ACC112 (cell line): ENCODE results near the gene OOSP1.
A peak's percentile ranks its signal among the peaks of the same experiment; 100 is the strongest.
"Not testable (repeated sequence)": the region's sequence is repeated elsewhere in the genome, so short reads cannot be mapped to it uniquely, and the experiment has no call there.

Experiments
- H2AFZ ChIP-seq: fragments of 200-600 bp; sonication (generic); one replicate; pipeline ENCODE4 v1.6.0; 2017; ENCODE audit warnings: antibody characterized with exemption, low read length; ENCODE audit not compliant: unreplicated experiment
- H3K27ac ChIP-seq: fragments of 200-600 bp; sonication (generic); 2 replicates; pipeline ENCODE4 v1.5.1; 2014; ENCODE audit warnings: low read depth, mild to moderate bottlenecking, antibody characterized with exemption, low read length, moderate library complexity
- H3K27me3 ChIP-seq: fragments of 200-600 bp; sonication (generic); 2 replicates; pipeline ENCODE4 v1.6.1; 2014; ENCODE audit warnings: mild to moderate bottlenecking, antibody characterized with exemption, low read length, moderate library complexity, mixed read lengths; ENCODE audit not compliant: insufficient read depth
- H3K36me3 ChIP-seq: fragments of 200-600 bp; sonication (generic); 2 replicates; pipeline ENCODE4 v1.6.1; 2016; ENCODE audit warnings: mild to moderate bottlenecking, antibody characterized with exemption, low read length, moderate library complexity, mixed read lengths; ENCODE audit not compliant: insufficient read depth
- H3K4me1 ChIP-seq: fragments of 200-600 bp; sonication (generic); one replicate; pipeline ENCODE4 v1.6.1; 2016; ENCODE audit warnings: low read length, mixed read lengths; ENCODE audit not compliant: insufficient read depth, unreplicated experiment, control insufficient read depth
- H3K4me3 ChIP-seq: fragments of 200-600 bp; sonication (generic); 2 replicates; pipeline ENCODE4 v1.5.1; 2014; ENCODE audit warnings: mild to moderate bottlenecking, low read depth, low read length
- H3K79me2 ChIP-seq: fragments of 200-600 bp; sonication (generic); one replicate; pipeline ENCODE4 v1.6.0; 2016; ENCODE audit warnings: low read length; ENCODE audit not compliant: control insufficient read depth, unreplicated experiment, insufficient read depth

Gene OOSP1

DNA sequence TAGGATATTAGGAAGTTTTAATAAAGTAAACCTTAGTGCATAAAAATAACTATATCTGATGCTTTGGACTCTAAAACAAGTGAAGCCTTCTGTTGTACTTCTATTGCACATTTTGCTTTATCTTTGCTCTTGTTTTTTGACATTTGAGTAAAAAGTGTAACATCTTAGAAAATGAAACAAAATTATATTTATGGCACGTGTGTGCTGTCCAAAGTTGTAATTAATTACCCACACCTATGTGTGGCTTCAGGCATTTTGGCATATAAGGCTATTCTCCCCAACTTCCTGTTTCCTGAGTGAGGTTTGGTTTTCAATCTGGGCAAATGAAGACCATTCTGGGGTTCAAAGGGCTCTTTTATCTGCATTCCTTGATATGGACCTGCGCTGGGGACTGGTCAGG lies at the start of gene OOSP1:
Gene OOSP1 (plus strand): TSS at position 301 of the 400 bp plus-strand sequence. CDS start 23 bp downstream, at position 324.
- H3K4me1 ChIP-seq, result no peaks in the 10 kb centered on the region
- no peak within 1 kb of the TSS for H3K27ac ChIP-seq
- H2AFZ ChIP-seq, result no peak within 1 kb of the TSS

GRCh38 chr11:59891781-59892181 lies 46.5 kb upstream of the OOSP1 start:
- Histone ChIP-seq H2AFZ (no peak overlapping the region), H3K4me3 (no peak overlapping the region)

More for the DNA sequence above, at the start of gene OOSP1:
- Histone ChIP-seq H3K79me2 (no peaks in the 10 kb centered on the region), H3K36me3 (no peaks in the 10 kb centered on the region), H3K27me3 (peaks cover 34% of the 10 kb centered on the region), H3K4me3 (no peak within 1 kb of the TSS)

GRCh38 chr11:59894616-59895015 lies 43.6 kb upstream of the OOSP1 start:
- H3K79me2 ChIP-seq, result no peaks in the 10 kb centered on the region
- H3K36me3 ChIP-seq, result no peaks in the 10 kb centered on the region
- H2AFZ ChIP-seq, result no peak overlapping the region
- H3K27me3 ChIP-seq, result peaks cover 30% of the 10 kb centered on the region
- no peak overlapping the region for H3K27ac ChIP-seq
- H3K4me3 ChIP-seq, result no peak overlapping the region
- H3K4me1 ChIP-seq, result peaks cover 3% of the 10 kb centered on the region

More at GRCh38 chr11:59891781-59892181, 46.5 kb upstream of the OOSP1 start:
- Histone ChIP-seq H3K27ac (no peak overlapping the region), H3K27me3 (peaks cover 30% of the 10 kb centered on the region), H3K4me1 (no peaks in the 10 kb centered on the region), H3K36me3 (no peaks in the 10 kb centered on the region), H3K79me2 (no peaks in the 10 kb centered on the region)

GRCh38 chr11:59898046-59898445 lies 40.2 kb upstream of the OOSP1 start:
- no peak overlapping the region for H3K4me3 ChIP-seq
- peaks cover 24% of the 10 kb centered on the region for H3K4me1 ChIP-seq
- no peaks in the 10 kb centered on the region for H3K36me3 ChIP-seq
- no peak overlapping the region for H2AFZ ChIP-seq
- no peak overlapping the region for H3K27ac ChIP-seq
- no peaks in the 10 kb centered on the region for H3K79me2 ChIP-seq
- H3K27me3 ChIP-seq, result peaks cover 26% of the 10 kb centered on the region

GRCh38 chr11:59898650-59899049 lies 39.6 kb upstream of the OOSP1 start:
- Histone ChIP-seq H3K4me1 (peaks cover 24% of the 10 kb centered on the region), H2AFZ (no peak overlapping the region)

DNA sequence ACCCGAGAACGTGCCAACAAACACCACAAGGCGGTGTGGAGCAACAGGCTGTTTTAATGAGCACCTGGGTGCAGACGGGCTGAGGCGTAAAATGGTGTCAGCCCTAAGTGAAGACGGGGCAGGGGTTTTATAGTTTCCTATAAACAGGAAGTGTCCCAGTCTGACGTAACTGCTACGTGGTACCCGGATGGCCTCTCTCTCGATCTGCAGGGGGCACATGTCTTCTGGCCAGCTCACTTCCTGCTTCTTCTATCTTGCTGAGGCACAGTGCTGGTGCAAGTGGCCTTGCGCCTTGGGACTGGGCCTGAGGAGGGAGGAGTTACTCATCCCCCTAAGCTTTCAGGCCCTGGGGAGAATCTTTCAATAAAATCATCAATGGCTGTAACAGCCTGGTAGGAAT lies 38.7 kb upstream of the OOSP1 start:
- H2AFZ ChIP-seq, result no peak overlapping the region
- no peak overlapping the region for H3K27ac ChIP-seq
- H3K4me3 ChIP-seq, result no peak overlapping the region
- H3K79me2 ChIP-seq, result no peaks in the 10 kb centered on the region
- H3K27me3 ChIP-seq, result peaks cover 11% of the 10 kb centered on the region
- peaks cover 24% of the 10 kb centered on the region for H3K4me1 ChIP-seq
- no peaks in the 10 kb centered on the region for H3K36me3 ChIP-seq

More at GRCh38 chr11:59898650-59899049, 39.6 kb upstream of the OOSP1 start:
- Histone ChIP-seq H3K27me3 (peaks cover 20% of the 10 kb centered on the region), H3K79me2 (no peaks in the 10 kb centered on the region), H3K36me3 (no peaks in the 10 kb centered on the region), H3K4me3 (no peak overlapping the region), H3K27ac (no peak overlapping the region)

DNA sequence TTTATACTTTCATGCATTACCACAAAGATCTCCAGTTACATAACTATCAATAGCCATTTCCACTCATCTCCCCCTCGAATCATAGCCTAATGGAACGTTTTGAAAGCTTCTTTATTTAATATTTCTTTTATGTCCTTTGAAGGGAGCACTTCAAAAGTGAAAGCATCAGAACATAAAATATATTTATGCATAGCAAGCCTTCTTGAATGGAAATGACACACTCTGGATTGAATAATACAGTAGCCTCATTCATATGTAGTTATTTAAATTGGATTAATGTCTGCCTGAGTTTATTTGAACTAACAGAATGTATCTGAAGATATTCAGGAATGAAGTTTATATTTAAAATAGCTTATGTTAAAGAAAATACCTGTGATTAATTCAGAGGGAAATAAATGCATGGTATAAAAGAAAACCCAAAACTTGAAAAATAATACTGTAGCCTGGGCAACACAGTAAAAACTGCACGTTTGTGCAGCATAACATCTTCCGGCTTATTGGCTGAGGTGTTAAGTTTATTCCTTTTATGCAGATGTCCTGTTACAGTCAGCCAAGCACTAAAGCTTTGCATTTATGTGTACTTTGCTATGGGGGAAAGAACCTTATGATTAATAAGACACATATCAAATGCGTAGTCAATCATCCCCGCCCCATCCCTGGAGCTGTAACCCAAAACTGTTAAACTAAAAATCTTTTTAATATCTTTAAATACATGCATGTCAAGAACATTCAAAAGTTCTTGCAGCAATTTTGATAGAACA lies 37.7 kb upstream of the OOSP1 start:
- Histone ChIP-seq H3K4me1 (peaks cover 24% of the 10 kb centered on the region), H3K36me3 (no peaks in the 10 kb centered on the region), H3K79me2 (no peaks in the 10 kb centered on the region), H3K4me3 (0 out of 2 replicates have a peak overlapping the region, but pooled peaks have one; percentile 64), H3K27ac (peak overlapping the region; percentile 54; the same call in 1 of the 2 replicates), H2AFZ (peak overlapping the region; percentile 22), H3K27me3 (peaks cover 3% of the 10 kb centered on the region; the same call in 1 of the 2 replicates)

DNA sequence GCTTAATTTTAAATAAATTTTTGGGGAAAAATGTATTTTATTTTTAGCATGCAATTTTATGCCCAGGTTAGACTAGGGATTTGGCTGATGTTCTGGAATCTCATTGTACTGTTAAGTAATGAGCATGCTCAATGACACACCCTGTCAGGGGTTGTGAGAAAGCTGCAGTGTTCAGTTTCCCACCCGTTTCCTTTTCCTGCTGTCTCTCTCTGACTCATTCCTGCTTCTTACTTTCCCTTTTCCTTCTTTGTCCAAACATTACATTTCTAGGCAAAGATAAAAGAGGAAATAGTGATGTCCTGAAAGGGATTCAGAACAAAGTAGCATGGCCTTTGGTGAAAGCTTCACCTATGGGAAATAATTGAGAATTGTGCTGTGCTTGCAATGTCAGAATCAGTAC lies 36.9 kb upstream of the OOSP1 start:
- Histone ChIP-seq H2AFZ (peak overlapping the region; percentile 44), H3K4me1 (peaks cover 24% of the 10 kb centered on the region), H3K27me3 (peaks cover 8% of the 10 kb centered on the region; the same call in 1 of the 2 replicates), H3K27ac (peak overlapping the region; percentile 73), H3K4me3 (peak overlapping the region; percentile 64), H3K79me2 (no peaks in the 10 kb centered on the region), H3K36me3 (no peaks in the 10 kb centered on the region)

GRCh38 chr11:59903569-59903968 lies 34.7 kb upstream of the OOSP1 start:
- H3K36me3 ChIP-seq, H3K79me2 ChIP-seq, H2AFZ ChIP-seq, H3K4me3 ChIP-seq, H3K27ac ChIP-seq: not testable (repeated sequence)
- peaks cover 24% of the 10 kb centered on the region for H3K4me1 ChIP-seq
- peaks cover 30% of the 10 kb centered on the region; the same call in 1 of the 2 replicates for H3K27me3 ChIP-seq

GRCh38 chr11:59918480-59918879 lies 19.8 kb upstream of the OOSP1 start:
- Histone ChIP-seq H3K36me3 (no peaks in the 10 kb centered on the region), H3K4me3 (no peak overlapping the region), H3K4me1 (peaks cover 9% of the 10 kb centered on the region), H3K79me2 (no peaks in the 10 kb centered on the region), H3K27ac (peak overlapping the region; percentile 78), H2AFZ (no peak overlapping the region), H3K27me3 (peaks cover under 1% of the 10 kb centered on the region; the same call in 1 of the 2 replicates)
